HG03571 (cell line): ENCODE data around the gene ZFYVE19.
"Not testable (repeated sequence)": the region's sequence is repeated elsewhere in the genome, so short reads cannot be mapped to it uniquely, and the experiment has no call there.

Experiments used
- ATAC-seq: cut with Tn5 transposase; IDR thresholded peaks from one replicate; pipeline ENCODE4 v1.9.1; 2021; ENCODE audit not compliant: unreplicated experiment

Gene ZFYVE19

DNA sequence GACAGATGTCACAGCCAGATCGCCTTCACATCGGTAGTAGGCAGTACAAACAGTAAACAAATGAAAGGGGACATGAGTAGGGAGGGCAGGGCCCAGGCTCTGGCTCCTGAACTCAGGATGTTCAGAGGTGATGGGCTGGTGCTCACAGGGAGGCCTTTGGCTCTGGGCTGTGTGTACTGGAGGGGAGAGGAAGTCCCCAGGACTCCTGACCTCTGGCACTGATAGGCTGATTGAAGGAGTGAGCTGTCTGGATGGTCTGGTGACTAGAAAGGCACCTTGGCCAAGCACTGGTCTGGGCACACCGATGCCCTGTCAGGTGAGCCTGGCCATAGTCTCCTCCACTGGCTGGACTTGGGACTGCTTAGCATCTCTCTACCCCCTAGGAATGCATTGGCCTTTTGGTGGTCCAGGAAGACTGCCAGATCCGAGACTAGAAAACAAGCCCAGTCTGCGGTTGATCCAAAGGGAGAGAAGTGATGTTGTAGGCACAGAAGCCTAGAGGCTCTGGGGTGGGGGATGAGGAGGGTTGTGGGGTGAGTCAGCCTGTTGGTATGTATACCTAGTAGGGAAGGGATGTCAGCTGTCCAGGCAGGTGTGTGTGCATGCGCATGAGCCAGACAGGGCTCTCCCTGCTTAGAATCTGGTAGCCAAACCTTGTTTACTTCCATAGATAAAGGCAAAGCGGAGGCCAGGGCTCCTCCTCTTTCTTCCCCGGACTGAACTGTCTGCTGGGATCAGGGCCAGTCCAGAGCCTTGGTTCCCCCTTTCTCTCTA, 38.8 kb downstream of the ZFYVE19 start:
- no peak for ATAC-seq

DNA sequence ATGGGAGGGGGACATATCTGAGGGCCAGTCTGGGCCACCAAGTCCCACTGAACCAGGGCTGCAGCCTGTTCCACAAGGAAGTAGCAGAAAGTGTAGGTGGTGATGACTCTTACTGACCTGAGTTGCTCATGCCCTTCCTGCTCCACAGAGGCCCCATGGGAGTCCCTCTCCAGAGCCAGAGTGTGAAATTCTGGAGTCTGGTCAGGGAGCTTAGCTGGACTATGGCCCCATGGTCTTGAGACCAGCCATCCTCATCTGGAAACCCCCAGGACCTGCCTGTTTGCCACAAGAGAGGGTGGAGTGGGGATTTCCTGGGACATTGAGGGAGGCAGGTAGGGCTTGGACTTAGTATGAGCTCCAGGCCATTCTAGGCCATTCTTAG, 39.9 kb downstream of the ZFYVE19 start:
- ATAC-seq: no peak

DNA sequence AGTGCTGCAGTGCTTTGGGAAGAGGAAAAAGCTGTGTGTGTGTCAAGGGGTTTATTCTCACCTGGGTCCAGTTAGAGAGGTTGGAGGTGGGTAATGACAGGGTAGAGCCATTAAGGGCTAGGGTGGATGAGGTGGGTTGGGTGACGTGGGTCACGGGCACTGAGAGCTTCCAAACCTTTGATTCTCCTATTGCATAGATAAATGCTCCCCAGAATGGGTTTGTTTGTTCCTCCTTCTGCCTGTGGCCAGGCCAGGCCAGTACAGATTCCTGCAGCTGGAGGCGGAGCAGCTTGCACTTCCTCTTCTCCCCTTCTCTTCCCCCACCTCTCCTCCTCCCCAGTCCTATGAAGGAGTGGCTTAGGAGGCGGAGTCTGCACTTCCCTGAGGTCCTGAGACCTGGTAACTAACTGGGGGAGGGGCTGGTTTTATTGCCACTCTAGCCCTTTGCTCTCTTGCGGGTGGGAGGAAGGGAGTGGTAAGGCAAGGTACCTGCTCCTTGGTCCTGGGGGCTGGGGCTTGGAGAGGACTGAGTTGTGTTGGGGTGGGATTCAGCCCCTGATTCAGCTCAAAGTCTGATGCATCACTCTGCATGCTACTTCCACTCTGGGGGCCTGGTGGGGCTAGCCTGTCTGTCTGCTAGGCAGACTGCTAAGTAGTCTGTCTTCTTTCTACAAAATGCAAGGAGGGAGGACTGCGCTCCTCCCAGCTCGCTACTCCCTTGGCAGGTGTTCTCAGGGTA, 40.5 kb downstream of the ZFYVE19 start:
- no peak for ATAC-seq

DNA sequence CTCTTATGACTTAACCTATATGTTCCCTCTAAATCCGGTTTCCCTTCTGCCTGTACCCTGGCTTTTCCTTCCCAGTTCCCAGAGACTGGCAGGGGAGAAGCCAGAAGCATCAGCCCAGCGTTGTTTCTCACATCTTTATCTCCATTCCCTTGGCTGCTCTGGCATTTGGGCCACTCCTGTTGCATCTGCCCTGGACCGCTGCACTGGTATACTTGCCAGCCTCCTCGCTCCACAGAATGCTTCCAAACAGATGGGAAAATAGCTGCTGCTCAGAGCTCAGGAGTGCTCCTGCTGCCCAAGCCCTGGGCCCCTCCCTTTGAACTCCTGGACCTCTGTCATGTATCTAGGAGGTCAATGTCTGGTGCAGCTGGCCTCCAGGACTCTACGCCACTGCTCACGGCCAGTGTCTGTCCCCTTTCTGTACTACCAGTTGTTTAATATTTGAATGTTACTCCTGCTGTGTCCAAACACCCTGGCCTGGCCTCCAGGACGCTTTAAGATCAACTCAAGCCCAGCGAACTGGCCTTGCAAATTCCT, 43.8 kb downstream of the ZFYVE19 start:
- ATAC-seq: no peak

DNA sequence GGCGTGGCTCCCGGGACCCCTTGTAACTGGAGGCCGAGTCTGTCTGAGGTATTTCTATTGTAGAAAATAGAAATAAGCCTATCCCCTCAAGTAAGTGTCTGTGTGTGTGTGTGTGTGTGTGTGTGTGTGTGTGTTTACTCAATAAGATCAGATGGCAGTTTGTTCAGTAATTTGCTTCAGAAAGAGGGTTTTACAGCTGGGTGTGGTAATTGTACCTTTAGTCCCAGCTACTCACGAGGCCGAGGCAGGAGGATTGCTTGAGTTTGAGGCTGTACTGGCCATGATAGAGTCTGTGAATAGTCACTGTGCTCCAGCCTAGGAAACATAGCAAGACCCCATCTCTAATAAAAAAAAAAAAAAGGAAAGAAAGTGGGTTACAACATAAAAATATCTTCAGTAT, 45.6 kb downstream of the ZFYVE19 start:
- no peak for ATAC-seq

DNA sequence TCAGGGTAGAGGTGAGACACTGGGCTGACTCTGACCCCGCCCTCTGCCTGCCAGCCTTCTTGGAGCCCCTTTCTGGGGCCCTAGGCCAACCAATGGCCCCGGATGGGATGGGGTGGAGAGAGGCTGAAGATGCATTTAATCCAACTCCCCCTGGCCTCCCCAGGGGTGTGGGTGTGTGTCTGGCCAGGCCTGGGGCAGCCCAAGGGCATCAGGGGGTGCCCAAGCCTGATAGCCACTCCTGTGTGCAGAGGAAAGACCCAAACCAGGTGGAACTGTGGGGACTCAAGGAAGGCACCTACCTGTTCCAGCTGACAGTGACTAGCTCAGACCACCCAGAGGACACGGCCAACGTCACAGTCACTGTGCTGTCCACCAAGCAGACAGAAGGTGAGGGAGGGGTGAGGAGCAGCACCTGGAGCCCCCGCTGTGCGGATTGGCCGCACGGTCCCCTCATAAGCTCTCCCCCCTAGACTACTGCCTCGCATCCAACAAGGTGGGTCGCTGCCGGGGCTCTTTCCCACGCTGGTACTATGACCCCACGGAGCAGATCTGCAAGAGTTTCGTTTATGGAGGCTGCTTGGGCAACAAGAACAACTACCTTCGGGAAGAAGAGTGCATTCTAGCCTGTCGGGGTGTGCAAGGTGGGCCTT, 46.5 kb downstream of the ZFYVE19 start:
- ATAC-seq: no peak

DNA sequence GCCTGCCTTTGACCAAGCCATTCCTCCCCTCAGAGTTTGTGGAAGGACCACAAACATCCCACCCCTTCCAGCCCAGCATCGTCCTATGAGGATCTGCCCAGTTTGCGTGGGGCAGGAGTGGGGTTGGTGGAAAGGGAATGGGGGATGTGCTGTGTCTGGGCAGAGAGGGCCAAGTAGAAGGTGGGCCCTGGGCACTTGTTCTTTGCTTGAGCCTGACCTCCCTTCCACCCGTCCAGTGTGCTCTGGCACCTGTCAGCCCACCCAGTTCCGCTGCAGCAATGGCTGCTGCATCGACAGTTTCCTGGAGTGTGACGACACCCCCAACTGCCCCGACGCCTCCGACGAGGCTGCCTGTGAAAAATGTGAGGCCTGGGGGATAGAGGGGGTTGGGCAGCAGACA, 47.3 kb downstream of the ZFYVE19 start:
- ATAC-seq: no peak

DNA sequence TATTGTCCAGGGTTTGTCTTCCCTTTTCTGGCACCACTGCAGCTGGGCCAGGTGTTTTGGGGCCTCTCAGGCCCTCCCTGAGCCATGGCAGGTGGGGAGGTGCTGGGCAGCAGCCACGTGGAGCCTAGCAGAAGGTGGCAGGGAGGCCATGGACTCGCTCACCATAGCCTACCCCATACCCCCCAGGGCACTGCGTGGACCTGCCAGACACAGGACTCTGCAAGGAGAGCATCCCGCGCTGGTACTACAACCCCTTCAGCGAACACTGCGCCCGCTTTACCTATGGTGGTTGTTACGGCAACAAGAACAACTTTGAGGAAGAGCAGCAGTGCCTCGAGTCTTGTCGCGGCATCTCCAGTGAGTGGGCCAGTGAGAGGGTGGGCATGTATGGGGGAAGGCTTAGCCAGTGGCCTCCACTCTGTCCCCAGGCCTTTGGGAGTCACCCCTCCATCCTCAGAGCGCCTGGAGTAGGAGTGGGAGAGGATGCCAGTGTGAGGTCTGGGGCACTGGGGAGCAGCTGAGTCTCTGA, 48.9 kb downstream of the ZFYVE19 start:
- ATAC-seq: no peak

DNA sequence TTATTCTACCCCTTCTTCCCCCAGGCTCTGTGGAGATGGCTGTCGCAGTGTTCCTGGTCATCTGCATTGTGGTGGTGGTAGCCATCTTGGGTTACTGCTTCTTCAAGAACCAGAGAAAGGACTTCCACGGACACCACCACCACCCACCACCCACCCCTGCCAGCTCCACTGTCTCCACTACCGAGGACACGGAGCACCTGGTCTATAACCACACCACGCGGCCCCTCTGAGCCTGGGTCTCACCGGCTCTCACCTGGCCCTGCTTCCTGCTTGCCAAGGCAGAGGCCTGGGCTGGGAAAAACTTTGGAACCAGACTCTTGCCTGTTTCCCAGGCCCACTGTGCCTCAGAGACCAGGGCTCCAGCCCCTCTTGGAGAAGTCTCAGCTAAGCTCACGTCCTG, 49.9 kb downstream of the ZFYVE19 start:
- ATAC-seq: no peak

DNA sequence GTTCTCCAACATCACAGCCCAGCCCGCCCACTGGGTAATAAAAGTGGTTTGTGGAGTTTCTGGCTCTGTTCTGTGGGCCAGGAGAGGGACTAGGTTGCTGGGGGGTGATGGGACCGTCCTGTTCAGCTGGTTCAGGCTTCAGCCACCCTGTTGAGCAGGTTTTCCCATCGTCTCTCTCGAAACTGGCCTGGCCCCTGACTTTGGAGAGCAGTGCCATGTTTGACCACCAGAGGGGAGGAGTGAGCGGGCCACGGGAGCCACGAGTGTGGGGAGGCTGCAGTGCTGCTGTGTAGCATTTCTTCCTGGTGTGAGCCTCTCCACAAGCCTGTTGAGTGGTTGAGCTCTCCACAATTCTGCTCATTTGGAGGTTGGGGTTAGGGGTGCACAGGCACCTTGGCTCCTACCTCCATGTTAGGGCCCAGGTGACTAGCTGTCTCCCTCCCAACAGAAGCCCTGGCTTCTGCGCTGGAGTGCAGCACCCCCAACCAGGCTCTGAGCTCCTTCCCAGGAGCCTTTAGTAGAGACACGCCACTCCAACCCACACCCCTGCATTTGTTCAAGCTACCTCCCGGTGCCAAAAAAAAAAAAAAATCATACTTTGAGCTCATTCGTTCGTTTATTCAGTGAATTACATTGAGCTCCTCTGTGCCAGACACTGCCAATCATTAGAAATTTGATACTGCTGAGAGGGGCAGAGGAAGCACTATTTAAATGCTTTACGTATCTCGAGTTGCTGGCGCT, 50.9 kb downstream of the ZFYVE19 start:
- no peak for ATAC-seq

DNA sequence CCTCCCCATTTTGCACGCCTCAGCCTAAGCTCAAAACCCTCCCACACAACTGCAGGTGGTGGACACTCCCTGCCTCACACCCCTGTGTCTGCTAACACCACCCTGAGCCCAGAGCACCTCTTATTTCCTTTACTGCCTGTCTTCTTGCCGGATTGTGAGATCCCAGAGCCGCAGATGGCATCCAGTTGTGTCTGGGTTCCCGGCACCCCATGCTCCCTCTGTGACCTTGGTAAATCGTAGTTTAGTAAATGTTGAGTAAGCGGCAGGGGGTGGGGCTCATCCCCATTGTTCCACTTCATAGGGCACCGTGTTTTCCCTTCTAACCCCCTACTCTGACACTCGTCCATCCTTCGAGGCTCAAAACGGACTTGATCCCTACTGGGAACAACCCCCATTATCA, 51.8 kb downstream of the ZFYVE19 start:
- no peak for ATAC-seq

DNA sequence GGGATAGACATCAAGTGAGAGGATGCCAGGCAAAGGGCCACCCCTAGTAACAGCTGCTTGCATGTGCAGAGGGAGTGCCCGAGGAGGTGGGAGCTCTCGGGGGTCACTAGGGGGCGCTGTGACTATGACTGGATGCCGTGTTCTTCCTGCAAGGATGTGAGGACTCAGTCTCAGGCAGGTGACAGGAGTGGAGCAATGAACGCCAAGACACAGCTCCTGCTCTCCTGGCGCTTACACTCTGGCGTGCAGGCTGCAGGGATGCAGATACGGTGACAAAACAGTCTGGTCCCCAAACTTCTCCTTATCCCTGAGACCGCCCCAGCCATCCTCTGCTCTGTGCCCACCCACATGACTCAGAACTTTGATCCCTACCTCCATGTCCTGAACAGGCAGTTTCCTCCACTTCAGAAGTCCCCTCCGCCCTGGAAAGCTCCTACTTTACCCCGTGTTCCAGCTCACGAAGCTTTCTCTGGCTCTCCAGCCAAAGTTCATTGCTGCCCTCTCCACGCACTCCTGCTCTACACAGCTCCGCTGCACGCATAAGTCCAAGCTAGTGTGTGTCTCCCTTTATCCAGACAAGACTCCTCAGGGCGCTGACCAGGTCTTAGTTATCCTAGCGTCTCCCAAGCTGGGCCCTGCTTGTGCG, 52.4 kb downstream of the ZFYVE19 start:
- ATAC-seq: no peak

DNA sequence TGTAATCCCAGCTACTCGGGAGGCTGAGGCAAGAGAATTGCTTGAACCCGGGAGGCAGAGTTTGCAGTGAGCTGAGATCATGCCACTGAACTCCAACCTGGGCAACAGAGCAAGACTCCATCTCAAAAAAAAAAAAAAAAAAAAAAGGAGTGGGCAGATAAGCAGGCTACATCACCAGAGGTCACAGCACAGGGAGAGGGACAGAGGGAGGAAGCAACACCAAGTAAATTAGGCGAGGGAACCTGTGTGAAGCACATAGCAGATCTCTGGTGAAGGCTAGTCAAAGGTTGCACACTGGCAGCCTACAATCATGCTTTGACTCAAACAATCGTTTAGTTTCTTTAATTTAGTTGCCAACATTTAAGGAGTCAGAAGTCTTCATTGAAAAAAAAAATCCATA, 54.3 kb downstream of the ZFYVE19 start:
- ATAC-seq: not testable (repeated sequence)

DNA sequence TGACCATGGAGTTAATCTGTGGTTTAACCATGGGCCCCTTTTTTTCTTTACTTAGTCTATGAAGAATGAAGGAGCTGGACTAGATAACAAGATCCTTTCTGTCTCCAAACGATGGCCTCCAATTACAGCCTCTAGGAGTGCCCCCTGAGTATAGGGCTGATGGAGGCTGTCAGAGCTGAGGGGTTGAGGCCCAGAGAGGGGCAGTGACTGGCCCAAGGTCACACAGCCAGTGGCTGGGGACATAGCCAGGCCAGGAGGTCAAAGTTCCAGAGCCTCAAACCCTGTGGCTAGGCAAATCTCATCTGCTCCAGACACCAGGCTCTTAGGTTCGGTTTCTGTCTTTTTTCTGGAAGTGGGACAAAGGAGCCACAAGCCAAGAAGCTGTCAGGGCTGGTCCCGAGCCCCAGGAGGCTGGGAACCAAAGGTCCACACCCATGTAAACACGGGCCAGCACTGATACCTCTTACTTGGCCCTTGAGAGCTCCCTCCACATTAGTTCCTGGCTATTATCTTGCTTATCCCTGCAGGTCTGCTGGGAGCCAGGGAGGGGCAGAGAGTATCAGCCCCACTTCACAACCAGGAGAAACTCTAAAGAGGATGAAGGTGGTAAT, 56.9 kb downstream of the ZFYVE19 start:
- ATAC-seq: no peak
